H4 (cell line): ENCODE measurements around the gene SULT1C2. TPM values are rescaled to one million over a fixed set of nuclear protein-coding genes. Genes with fewer than 3 reads are reported as not detected.

Experiments
- DNase-seq: peaks from one replicate; pipeline ENCODE4 v3.0.0-alpha.2; 2015; ENCODE audit warnings: low spot score
- total RNA-seq: library from RNA; depleted of rRNA; stranded (reverse); fragments of >200 nt; shearing (Covaris generic); gene quantifications from 2 replicates; pipeline ENCODE4 v1.2.3, GENCODE V29; 2014

Gene SULT1C2
- total RNA-seq, 1 experiment from 2014 or later: 0.70 TPM

DNA sequence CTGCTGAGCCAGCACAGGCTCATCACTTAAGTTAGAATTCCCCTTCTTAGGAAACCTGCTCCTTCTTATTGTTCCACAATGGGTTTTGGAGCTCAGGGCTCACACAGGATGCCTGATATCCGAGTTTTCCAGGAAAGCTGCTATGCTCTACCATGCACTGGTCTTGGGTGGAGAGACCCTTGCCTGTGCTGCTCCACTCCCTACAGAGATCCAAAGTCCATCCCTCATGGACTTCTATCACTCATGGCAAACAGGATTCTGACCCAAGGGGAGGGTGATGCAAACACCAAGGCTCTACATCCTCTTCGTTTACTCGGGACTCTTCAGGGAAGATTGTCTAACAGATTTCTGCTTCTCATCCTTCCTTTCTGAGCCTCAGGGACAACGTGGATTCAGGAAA lies 5.2 kb downstream of the SULT1C2 start:
- no peak for DNase-seq

DNA sequence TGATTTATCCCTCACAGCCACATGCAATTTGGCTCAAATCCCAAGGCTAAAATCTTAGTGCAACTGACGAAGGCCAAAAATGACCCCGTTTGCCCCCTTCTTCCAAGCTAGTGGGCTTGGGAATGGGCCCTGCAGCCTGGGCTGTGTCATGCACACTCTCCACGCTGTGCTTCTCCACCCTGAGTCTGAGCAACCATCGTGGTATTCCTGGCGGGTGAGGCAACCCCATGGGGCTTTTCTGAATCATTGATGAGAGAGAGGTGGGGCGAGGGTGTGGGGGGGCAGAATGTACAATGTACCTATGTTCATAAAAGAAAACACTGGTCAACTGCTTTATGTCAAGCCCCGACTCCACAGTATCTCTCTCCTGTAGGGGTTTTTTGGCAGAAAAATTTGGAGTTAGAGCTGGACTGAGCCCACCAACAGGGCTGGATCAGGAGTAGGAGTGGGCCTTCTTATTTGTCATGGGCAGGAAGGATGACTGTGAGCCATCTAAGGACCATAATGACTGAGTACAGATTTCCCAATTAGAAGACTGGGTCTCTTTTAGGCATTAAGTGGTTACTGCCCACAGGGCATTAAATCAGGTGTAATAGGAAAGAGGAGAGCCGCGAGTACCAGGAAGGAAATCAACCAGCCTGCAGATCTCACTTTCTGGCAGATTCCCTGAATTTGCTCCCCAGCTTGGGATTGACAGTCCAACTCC lies 8.9 kb downstream of the SULT1C2 start:
- DNase-seq: no peak

DNA sequence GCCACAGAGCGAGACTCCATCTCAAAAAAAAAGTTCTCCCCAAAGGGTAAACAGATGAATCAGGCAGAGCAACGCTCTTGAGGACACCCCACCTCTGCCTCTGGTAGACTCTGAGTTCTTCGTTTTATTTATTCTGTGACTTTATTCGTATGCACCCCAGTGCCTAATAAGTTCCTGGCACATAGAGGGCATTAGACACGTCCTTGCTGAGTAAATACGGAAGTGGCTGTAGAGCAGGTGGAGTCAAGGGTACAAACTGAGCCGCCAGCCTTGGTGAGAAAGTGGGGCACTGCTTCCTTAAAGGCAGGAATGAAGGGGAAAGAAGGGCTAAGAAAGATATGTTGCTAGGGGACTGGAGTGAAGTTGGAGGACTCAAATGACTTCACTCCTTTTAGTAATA lies 12.9 kb downstream of the SULT1C2 start:
- DNase-seq: no peak

DNA sequence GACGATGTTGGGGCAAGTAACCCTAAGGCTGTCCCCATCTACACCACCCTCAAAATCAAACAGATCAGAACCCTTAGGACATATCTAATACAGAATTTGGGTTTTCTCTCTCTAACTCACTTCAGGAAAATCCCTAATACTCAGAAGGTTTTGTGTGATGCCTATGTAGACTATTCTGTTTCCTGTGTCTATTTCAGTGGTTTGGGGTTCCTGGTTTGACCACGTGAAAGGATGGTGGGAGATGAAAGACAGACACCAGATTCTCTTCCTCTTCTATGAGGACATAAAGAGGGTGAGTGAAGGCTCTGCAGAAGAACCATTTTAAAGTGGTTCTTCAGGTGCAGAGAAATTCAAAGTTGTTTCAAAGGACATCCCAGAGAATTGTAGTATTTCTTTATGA lies 16.3 kb downstream of the SULT1C2 start:
- no peak for DNase-seq

DNA sequence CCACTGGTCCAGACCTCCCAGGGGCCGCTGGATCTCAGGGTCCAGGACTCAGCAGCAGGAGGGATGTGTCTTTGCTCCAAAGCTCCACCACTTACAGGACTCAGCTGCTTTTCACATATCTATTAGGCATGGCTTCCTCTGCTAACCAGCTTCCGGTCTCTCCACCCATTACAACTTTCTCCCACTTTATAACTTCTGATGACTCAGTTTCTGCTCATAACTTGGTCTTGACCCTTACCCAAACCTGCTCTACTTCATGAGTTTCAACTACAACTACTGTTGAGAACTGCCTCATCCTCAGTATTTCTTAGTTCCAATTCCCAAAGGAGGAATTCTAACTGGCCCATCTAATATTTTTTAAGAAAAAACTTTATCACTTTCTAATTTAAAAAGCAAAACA lies 17.2 kb downstream of the SULT1C2 start:
- no peak for DNase-seq

DNA sequence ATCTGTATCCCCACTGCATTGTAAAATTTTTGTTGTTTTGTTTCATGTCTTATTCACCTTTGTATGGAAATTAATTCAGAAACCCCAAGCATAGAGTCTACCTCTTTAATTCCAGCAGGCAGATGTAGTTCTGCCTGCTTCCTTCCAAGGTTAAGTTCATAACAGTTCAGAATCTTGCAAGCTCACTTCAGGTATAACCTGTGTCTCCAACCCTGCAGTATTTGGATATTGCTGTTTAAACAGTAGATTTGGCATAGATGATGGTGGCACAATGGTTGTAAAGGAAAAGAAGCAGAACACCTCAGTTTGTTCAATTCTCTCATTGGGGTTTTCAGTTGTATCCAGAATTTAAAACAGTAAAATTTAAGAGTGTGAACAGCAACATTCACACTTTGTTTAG lies 21.2 kb downstream of the SULT1C2 start:
- no peak for DNase-seq

DNA sequence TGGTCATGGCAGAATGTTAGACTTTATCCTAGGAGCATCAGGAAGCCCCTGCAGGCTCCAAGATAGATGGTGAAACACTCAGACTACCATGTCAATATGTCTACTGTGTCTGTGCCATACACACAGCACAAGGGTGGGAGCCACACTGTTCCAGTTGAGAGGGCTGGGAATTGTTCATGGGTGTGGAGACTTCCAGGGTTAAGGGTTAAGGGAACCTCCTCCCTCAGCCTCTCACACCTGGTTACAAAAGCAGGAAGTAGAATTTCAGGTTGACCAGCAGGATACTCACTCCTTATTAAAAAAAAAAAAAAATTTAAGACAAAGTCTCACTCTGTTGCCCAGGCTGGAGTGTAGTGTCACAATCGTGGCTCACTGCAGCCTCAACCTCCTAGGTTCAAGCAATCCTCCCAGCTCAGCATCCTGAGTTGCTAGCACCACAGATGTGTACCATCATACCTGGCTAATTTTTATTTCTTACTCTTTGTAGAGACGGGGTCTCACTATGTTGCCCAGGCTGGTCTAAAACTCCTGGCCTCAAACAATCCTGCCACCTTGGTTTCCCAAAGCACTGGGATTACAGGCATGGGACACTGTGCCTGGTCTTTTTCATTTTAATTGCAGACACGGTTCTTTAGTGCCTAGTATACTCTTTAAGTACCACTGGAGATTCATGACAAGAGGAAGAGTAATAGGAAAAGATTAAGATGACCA lies 26.0 kb downstream of the SULT1C2 start:
- no peak for DNase-seq

DNA sequence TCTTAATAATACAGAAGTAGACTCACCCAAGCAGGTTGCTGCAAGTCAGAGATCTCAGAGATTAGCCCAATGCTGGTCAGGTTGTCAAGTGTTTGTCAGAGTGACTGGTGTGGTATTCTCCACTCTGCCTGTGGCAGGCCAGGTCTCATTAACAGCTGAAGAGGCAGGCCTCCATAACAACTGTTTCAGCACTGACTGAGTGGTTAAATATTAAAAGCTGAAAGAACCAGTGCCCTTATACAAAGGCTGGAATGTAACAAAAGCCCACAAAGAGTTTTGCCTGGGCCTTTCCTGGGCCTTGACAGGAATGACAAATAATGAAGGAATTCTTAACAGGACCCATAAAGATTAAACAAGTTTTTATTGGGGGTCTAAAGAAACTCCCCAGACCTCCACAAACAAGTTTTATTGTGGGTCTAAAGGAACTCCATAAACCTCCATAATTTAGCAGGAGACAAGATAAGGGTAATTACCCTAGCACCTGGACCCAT lies 26.8 kb downstream of the SULT1C2 start:
- DNase-seq: no peak

DNA sequence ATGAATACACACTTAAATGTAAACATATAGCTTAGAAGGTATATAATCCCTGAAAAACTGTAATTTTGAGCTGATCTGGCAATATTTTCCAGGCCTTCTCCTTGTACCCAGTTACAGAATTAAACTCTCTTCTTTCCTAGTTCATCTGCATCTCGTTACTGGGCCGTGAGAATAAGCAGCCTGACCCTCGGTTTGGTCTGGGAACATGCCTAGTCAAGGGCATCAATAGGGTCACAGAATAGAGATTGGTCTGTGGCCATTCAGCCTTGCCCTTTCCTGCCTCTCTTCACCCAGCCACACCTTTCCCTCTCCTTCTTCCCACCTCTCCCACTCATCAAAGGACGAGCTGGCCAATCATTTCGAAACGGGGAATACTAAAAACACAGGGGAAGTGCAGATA lies 27.3 kb downstream of the SULT1C2 start:
- DNase-seq: no peak

DNA sequence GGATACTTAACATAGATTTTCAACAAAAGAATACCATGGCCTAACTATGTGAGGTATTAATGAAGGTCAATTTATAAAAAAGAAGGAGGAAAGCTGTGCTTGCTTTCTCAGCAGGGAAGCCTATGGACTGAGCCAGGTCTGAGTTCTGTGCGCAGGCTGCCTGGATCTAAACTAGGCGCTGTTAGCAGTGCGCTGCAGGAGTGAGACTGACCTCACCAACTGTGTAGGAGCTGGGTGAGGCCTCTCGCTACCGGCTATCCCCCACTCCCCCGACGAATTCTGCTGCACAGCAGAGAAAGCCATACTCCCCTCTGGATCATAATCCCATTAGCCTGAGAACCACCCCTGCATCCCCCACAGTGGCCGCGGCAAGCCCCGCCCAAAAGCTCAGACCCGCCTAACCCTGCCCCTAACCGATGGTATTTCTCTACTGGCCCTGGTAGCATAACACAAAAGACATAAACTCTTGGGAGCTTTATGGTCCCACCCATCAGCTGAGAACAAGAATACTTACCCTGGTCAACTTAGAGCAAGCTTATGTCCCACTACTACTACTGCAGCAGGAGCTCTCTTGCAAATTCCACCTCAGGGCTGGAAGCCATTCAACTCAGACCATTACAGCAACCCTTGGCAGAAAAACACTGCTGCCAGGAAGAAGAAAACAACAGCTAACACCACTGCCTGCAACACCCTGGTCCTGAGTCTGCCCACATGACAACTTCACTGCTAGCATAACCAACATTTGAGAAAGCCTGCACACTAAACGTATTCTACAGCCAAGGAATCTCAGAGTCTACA lies 28.0 kb downstream of the SULT1C2 start:
- no peak for DNase-seq

DNA sequence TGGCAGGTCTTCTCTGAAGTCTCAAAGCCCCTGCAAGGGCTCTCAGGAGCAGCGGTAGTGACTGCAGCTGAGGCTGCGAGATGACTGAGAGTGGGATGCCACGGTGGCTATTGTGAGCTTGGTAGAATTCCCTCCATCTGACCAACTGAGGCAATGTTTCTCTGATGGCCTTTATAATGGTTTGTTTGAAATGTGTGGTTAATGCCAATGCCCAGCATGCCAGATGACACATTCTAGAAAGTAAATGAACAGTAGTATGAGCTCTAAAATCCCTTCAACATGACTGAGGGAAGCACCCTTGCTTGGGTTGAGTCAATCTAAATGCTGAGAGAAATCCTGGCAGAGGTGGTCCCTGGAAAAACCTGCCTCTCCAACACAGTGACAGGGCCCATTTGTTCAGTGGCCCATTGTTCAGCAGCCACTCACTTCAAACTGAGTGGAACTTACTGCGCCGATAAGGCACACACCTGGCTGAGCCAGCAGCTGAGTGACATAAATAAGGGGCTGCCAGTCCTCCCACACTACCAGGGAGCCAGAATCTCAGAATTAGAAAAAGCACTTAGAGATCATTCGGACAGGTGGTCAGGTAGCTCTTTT lies 31.7 kb downstream of the SULT1C2 start:
- DNase-seq: no peak

DNA sequence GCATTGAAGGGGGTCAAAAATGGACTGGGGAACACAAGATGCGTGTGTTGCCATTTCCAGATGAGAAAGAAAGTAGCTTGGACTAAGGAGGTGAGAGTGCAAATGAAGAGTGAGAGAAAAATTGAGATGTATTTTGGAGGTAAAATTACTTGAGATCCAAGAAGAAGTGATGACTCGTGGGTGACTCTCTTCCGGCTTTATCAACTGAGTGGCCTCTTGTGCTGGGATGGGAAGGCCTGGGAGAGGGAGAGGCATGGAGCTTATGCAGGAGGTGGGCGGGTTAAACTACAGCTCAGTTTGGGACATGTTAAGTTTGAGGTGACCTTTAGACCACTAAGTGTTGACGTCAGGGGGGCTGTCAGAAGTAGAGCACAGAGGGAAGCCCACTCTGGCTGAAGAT lies 34.9 kb downstream of the SULT1C2 start:
- no peak for DNase-seq

DNA sequence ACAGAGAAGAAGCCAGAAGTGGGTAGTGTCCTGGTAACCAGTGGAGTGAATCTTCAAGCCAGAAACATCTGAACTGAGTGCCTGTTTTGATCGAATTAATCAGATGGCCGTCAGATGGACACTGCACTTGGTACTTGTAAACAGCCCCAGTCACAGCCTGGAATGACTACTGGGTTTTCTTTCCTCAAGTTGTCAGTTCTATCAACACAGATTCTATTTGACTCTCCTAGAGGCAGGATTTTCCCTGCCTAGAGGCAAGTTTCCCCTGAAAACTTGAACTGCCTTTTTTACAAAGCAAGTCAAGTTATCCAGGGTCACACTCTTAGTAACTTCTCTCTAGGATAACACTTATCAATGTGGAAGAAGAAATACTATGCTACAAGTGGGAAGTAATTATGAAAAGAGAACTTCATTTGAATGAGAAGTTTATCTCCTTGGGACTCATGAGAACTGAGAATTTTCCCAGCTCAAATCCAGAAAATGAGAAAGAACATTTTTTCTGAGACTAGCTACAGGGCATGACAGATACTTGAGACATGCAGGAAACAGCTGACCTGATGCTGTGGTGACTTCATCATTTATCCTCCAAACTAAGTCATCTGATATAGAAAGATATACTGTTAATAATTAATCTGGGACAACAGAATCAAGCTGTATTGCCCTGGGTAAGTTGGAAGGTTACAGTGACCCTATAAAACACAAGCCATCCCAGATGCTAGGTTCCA lies 36.0 kb downstream of the SULT1C2 start:
- no peak for DNase-seq

DNA sequence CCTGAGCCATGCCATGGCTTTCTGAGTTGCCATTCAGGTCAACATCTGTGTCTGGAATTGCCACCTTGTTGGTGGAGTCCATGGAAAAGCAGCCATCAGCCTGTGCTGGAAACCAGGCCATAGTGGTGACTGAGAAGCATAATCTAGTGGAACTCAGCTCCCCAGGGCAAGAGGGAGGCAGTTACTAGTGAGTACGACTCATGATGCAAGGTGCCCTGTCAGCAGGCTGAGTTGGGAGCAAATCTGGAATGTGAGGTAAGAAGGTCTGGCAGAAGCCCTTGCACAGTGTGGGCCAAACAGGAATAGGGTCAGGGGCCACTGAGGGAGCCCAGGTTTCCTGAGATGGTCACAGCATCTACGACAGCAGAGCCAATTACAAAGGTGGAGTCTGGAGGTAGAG lies 37.1 kb downstream of the SULT1C2 start:
- DNase-seq: no peak

DNA sequence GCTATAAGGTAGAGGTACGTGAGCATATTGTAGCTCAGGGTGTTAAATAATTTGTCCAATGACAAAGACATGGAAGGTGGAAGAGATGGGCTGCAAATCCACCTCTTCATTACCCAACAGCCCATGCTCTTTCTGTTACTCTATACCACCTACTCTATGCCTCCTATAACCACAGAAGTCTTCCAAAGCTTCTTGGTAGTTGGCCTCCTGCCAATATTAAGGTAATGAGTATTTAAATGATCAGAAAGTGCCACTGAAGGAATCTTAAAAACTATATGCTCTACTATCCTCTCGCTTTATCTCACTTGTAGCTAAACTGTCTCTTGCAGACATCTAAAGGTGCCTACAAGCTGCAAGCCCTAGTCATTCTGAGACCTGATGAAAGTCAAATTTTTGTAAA lies 41.1 kb downstream of the SULT1C2 start:
- DNase-seq: no peak

DNA sequence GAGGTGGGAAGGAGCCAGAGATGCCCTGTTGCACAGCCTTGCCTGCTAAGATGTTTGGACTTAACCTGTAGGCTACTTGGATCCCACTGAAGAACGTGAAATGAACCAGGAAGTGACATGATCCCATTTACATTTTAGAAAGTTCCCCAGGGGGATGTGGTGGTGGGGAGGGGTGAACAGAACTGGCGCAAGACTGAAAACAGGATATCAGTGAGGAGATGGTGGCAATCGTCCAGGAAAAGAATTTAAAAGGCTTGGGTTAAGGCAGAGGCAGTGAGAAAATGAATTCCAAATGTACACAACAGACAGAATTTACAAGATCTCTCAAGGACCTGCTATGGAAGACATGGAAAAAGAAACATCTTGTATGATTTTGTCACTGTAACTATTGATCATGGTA lies 42.3 kb downstream of the SULT1C2 start:
- no peak for DNase-seq

DNA sequence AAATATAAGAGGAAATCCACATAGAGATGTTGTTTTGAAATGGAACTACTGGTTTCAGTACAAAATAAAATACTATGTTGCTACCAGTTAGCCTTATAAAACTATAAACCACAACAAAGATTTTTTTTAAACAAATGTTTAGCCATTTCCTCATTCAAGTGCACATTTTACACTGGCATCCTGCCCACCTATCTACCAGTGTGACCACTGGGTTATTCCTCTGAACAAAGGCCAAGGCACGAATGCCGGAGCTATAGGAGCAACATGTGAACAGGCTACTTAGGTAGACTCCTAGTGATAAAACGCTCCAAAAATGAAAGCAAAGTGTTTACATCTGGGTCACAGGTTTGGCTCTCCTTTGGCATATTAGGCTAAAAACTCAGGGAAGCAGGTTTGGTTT lies 57.3 kb downstream of the SULT1C2 start:
- DNase-seq: no peak

DNA sequence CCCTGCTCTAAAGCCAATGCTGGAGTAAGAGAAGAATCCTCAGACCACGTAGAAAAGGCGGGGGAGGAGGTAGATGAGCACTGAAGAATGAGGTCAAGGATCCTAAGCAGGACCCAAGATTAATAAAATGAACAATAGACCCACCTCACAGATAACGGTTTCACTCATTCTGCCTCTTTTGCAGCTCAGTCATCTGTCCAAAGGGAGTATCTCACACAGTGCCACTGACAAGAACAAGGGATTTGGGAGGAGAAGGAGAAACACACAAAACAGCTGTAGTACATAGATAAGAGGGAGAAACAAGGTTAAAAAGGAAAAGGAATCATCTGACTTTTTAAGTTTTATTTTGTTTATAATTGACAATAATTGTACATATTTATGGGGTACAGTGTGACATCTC lies 58.1 kb downstream of the SULT1C2 start:
- DNase-seq: no peak

DNA sequence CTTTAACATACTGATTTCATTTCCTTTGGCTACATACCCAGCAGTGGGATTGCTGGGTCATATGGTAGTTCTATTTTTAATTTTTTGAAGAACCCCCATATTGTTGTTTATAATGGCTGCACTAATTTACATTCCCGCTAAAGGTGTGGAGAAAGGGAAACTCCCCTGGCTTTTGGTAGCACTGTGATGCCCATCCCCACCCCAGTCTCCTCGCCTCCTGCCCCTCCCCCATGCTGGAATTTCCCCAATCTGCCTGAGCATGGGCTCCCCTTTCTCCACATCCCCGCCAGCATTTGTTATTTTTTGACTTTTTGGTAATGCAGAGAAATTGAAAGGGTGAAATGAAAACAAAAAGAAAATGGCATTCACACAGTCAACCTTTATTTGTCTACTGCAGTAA lies 59.1 kb downstream of the SULT1C2 start:
- DNase-seq: no peak

DNA sequence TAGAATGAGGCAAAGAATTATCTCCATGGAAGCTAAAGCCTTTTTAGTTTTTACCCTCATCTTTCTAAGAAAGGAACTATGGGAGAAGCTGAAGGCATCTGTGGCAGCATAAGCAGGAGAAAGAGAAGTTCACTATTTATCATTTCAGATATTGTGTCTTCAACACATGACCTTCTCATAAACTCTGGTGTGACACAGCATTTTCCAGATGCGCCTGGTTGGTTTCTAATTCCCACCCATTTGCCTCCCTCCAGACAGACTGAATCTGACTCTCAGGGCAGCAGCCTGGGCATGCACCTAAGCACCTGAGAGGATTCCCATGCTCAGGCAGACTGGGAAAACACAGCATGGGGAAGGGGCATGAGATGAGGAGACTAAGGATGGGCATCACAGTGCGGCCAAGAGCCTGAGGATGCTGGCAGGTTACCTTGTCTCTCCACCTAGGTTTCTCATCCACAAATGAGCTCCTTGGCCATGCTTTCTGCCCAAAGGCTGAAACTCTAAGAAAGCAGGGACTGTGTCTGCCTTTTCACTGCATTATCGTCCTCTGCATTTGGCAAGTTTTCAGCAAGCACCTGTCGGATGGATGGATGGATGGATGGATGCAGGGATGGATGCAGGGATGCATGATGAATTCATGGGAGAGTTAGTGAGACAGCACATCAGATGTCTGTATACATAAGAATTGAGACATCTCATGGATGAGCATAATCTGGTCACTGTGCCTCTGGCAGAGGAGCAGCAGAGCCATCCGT lies 60.3 kb downstream of the SULT1C2 start:
- DNase-seq: no peak

DNA sequence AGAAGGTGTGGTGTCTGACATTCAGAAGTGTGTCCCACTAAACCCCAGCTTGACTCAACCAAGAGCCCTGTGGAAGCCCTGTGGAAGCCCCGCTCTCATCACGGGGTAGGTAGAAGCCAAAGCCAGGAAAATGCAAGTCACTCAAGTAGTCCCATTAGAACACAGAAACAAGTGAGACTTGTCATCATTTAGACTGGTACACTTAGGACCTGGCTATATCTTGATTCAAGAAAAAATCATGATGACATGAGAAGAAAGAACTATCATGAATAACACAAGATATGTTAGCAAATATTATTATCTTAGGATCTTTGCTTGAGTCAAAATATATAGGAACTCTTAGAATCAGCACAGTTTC lies 60.9 kb downstream of the SULT1C2 start:
- no peak for DNase-seq
